HepG2 (cell line): Measurements from ENCODE around the gene ITIH2. TPM values are rescaled to one million over a fixed set of nuclear protein-coding genes. Genes with fewer than 3 reads are reported as not detected.
A peak's percentile ranks its signal among the peaks of the same experiment; 100 is the strongest.

Source experiments
- E2F5 ChIP-seq: sonication (generic); formaldehyde crosslinking; conservative IDR thresholded peaks from 2 replicates; pipeline ENCODE4 v1.4.0; 2020; ENCODE audit warnings: missing genetic modification reagents
- GFI1 ChIP-seq: sonication (generic); formaldehyde crosslinking; IDR thresholded peaks from 2 replicates; pipeline ENCODE4 v1.5.0; 2020; ENCODE audit warnings: missing genetic modification reagents, mild to moderate bottlenecking, borderline replicate concordance
- HDAC1 ChIP-seq: sonication (generic); formaldehyde crosslinking; IDR thresholded peaks from 2 replicates; pipeline ENCODE4 v1.5.1; 2020; ENCODE audit warnings: mild to moderate bottlenecking, missing genetic modification reagents
- HOXA3 ChIP-seq: sonication (generic); formaldehyde crosslinking; IDR thresholded peaks from 2 replicates; pipeline ENCODE4 v1.5.0; 2020; ENCODE audit warnings: missing genetic modification reagents
- KLF16 ChIP-seq, 2 experiments: sonication (generic) in 1 of 2; formaldehyde crosslinking in 1 of 2; IDR thresholded peaks; 2 replicates each; pipeline versions ENCODE4 v1.6.1 to v1.8.0; 2016 to 2023; ENCODE audit warnings: missing genetic modification reagents in 2 of 2, missing compliant biosample characterization in 1 of 2
- MIER3 ChIP-seq: IDR thresholded peaks from 2 replicates; pipeline ENCODE4 v1.6.1; 2016; ENCODE audit warnings: missing compliant biosample characterization, borderline replicate concordance
- MIXL1 ChIP-seq: IDR thresholded peaks from 2 replicates; pipeline ENCODE4 v1.6.1; 2016
- MLXIP ChIP-seq: sonication (generic); formaldehyde crosslinking; IDR thresholded peaks from 2 replicates; pipeline ENCODE4 v1.9.0; 2021; ENCODE audit warnings: missing genetic modification reagents, borderline replicate concordance
- NR2F1 ChIP-seq, 2 experiments: fragments of 450-650 bp in 1 of 2; formaldehyde crosslinking in 1 of 2; IDR thresholded peaks; 2 replicates each; pipeline versions ENCODE4 v1.5.0 to v1.6.1; 2016 to 2020; ENCODE audit warnings: mild to moderate bottlenecking in 1 of 2, missing compliant biosample characterization in 1 of 2, missing genetic modification reagents in 1 of 2, moderate library complexity in 1 of 2
- PITX1 ChIP-seq: sonication (generic); formaldehyde crosslinking; IDR thresholded peaks from 2 replicates; pipeline ENCODE4 v1.5.1; 2020; ENCODE audit warnings: mild to moderate bottlenecking, missing genetic modification reagents
- REPIN1 ChIP-seq: sonication (generic); formaldehyde crosslinking; IDR thresholded peaks from 2 replicates; pipeline ENCODE4 v1.8.0; 2022; ENCODE audit warnings: missing genetic modification reagents, low read depth, mild to moderate bottlenecking, borderline replicate concordance
- RXRA ChIP-seq: sonication (generic); formaldehyde crosslinking; IDR thresholded peaks from 2 replicates; pipeline ENCODE4 v1.5.1; 2020; ENCODE audit warnings: missing genetic modification reagents
- SMAD3 ChIP-seq: sonication (generic); formaldehyde crosslinking; IDR thresholded peaks from 2 replicates; pipeline ENCODE4 v1.4.0; 2020; ENCODE audit warnings: missing genetic modification reagents
- SMAD9 ChIP-seq: sonication (generic); formaldehyde crosslinking; IDR thresholded peaks from 2 replicates; pipeline ENCODE4 v1.5.1; 2020; ENCODE audit warnings: mild to moderate bottlenecking, missing genetic modification reagents
- STAG1 ChIP-seq: sonication (generic); formaldehyde crosslinking; IDR thresholded peaks from 2 replicates; pipeline ENCODE4 v1.4.0; 2020; ENCODE audit warnings: missing genetic modification reagents
- TFAP4 ChIP-seq: sonication (generic); IDR thresholded peaks from 2 replicates; pipeline ENCODE4 v1.6.1; 2016; ENCODE audit warnings: low read depth, borderline replicate concordance
- XRCC5 ChIP-seq: fragments of 200-400 bp; formaldehyde crosslinking; optimal IDR thresholded peaks from 2 replicates; pipeline ENCODE3; 2017; ENCODE audit warnings: mild to moderate bottlenecking, low read length
- ZMYM3 ChIP-seq: sonication (generic); formaldehyde crosslinking; IDR thresholded peaks from 2 replicates; pipeline ENCODE4 v1.5.1; 2020; ENCODE audit warnings: mild to moderate bottlenecking, missing genetic modification reagents
- ZNF503 ChIP-seq: sonication (generic); formaldehyde crosslinking; IDR thresholded peaks from 2 replicates; pipeline ENCODE4 v1.4.0; 2020; ENCODE audit warnings: missing genetic modification reagents
- ZNF839 ChIP-seq: sonication (generic); formaldehyde crosslinking; IDR thresholded peaks from 2 replicates; pipeline ENCODE4 v1.4.0; 2020; ENCODE audit warnings: missing genetic modification reagents, mild to moderate bottlenecking, borderline replicate concordance
- ZXDC ChIP-seq: sonication (generic); formaldehyde crosslinking; IDR thresholded peaks from 2 replicates; pipeline ENCODE4 v1.5.0; 2020; ENCODE audit warnings: mild to moderate bottlenecking, missing genetic modification reagents
- polyA plus RNA-seq, 8 experiments: library from polyadenylated mRNA; depleted of rRNA in 3 of 8; stranded (reverse) in 7 of 8; unstranded in 1 of 8; fragments of >200 nt; fragmentation: Illumina TruSeq in 4 of 8; extraction: Trizol in 4 of 8; gene quantifications; 2 replicates each; pipeline versions ENCODE4 v1.2.1 to v1.2.3, GENCODE V29; 2011 to 2016; ENCODE audit warnings: low read depth in 4 of 8, missing spikeins in 1 of 8, mixed read lengths in 1 of 8; ENCODE audit not compliant: insufficient read depth in 1 of 8
- total RNA-seq, 5 experiments: library from RNA; depleted of rRNA; stranded (reverse); fragments of >200 nt; fragmentation: Illumina TruSeq; extraction: Trizol; gene quantifications; 2 replicates each; pipeline ENCODE4 v1.2.3, GENCODE V29; 2016; ENCODE audit warnings: low read depth in 1 of 5

The ITIH2 gene
- total and polyA plus RNA-seq, 2 of the 13 experiments (the other 11 are each of a cell fraction or from before 2014, with no cell fraction given) = 1,197 to 1,427 TPM

GRCh38 chr10:7687228-7687907 lies 15.7 kb upstream of the ITIH2 start (continued):
- TF ChIP-seq XRCC5 (peak; percentile 93), HOXA3 (CRISPR knock-in tag) (peak; percentile 47; the same call in 1 of the 2 replicates), MIXL1 (CRISPR knock-in tag) (peak; percentile 85), STAG1 (CRISPR knock-in tag) (peak; percentile 93), TFAP4 (peak; percentile 91), REPIN1 (CRISPR knock-in tag) (no peak), MLXIP (no peak), ZXDC (CRISPR knock-in tag) (no peak), RXRA (CRISPR knock-in tag) (no peak), PITX1 (CRISPR knock-in tag) (peak; percentile 67; the same call in 1 of the 2 replicates), NR2F1 (CRISPR knock-in tag; IDR thresholded peaks at IDR 0.05) (peak in 1 of 2 experiments; percentile 16; a peak in 1 of 4 replicates), ZNF839 (CRISPR knock-in tag) (no peak), SMAD3 (CRISPR knock-in tag) (peak; percentile 80), GFI1 (CRISPR knock-in tag) (0 out of 2 replicates have a peak, but pooled peaks have one; percentile 7), E2F5 (CRISPR knock-in tag) (no peak), KLF16 (CRISPR knock-in tag; IDR thresholded peaks at IDR 0.05) (peak in 1 of 2 experiments; percentile 24; a peak in 1 of 4 replicates), ZNF503 (CRISPR knock-in tag) (no peak), SMAD9 (no peak), MIER3 (peak; percentile 80; the same call in 1 of the 2 replicates), ZMYM3 (CRISPR knock-in tag) (no peak), HDAC1 (peak; percentile 9; the same call in 1 of the 2 replicates)
